Inflammatory macrophage treated with lipopolysaccharide for 4 hours (primary cell): ENCODE measurements around the gene MYO15A.
A peak's percentile ranks its signal among the peaks of the same experiment; 100 is the strongest.

Source experiments
- DNase-seq: peaks from one replicate; pipeline ENCODE4 v3.0.0-alpha.2; 2020

Gene MYO15A

GRCh38 chr17:18224387-18225120, 116.0 kb downstream of the MYO15A start:
- DNase-seq: no peak

GRCh38 chr17:18225121-18225641, 116.6 kb downstream of the MYO15A start, which contains the start of gene LLGL1:
Gene LLGL1 (plus strand): TSS chr17:18225635. CDS start chr17:18225683, 48 bp downstream.
- peak; percentile 97 for DNase-seq

GRCh38 chr17:18225642-18226283, 117.2 kb downstream of the MYO15A start:
- DNase-seq: no peak

GRCh38 chr17:18226284-18226945, 117.9 kb downstream of the MYO15A start:
- DNase-seq: peak; percentile 22

GRCh38 chr17:18227635-18228034, 119.1 kb downstream of the MYO15A start:
- DNase-seq: no peak

- no peak for DNase-seq
These were observed 119.7 kb downstream of the MYO15A start for GRCh38 chr17:18228176-18228682.

GRCh38 chr17:18229254-18229653, 120.7 kb downstream of the MYO15A start:
- DNase-seq: no peak
